Retinal pigment epithelial cell (primary cell): Measurements from ENCODE around the gene ANKS6.
A peak's percentile ranks its signal among the peaks of the same experiment; 100 is the strongest.

Experiments used
- DNase-seq: peaks from one replicate; pipeline ENCODE4 v3.0.0-alpha.2; 2010; ENCODE audit warnings: low read depth
- H3K4me3 ChIP-seq: 2 replicates; pipeline ENCODE4 v1.5.1; 2011; ENCODE audit warnings: mild to moderate bottlenecking, low read length, control low read depth, moderate library complexity
- TF ChIP-seq, protein P1 (sequence below): conservative IDR thresholded peaks from 2 replicates; pipeline ENCODE4 v1.5.1; 2011; ENCODE audit warnings: low read depth, low read length, control low read depth, inconsistent platforms

Gene ANKS6

DNA sequence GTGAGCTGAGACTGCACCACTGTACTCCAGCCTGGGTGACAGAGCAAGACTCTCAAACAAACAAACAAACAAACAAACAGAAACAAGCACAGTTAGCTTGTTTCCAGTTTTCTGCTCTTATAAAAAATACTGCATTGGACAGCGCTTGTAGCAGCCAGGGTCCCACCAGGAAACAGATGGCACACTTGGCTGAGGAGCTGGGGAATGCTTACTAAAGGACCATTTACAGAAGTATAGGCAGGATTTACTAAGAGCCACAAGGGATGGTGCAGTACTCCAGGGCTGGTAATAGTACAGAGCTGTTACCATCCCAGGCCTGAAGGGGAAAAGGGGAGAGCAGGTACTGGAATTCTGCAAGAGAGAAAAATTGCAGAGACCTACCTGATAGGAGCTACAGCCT lies 5.2 kb upstream of the ANKS6 start:
- H3K4me3 ChIP-seq: no peak overlapping the region
- DNase-seq: no peak
- TF ChIP-seq, protein P1, sequence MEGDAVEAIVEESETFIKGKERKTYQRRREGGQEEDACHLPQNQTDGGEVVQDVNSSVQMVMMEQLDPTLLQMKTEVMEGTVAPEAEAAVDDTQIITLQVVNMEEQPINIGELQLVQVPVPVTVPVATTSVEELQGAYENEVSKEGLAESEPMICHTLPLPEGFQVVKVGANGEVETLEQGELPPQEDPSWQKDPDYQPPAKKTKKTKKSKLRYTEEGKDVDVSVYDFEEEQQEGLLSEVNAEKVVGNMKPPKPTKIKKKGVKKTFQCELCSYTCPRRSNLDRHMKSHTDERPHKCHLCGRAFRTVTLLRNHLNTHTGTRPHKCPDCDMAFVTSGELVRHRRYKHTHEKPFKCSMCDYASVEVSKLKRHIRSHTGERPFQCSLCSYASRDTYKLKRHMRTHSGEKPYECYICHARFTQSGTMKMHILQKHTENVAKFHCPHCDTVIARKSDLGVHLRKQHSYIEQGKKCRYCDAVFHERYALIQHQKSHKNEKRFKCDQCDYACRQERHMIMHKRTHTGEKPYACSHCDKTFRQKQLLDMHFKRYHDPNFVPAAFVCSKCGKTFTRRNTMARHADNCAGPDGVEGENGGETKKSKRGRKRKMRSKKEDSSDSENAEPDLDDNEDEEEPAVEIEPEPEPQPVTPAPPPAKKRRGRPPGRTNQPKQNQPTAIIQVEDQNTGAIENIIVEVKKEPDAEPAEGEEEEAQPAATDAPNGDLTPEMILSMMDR: no peak

DNA sequence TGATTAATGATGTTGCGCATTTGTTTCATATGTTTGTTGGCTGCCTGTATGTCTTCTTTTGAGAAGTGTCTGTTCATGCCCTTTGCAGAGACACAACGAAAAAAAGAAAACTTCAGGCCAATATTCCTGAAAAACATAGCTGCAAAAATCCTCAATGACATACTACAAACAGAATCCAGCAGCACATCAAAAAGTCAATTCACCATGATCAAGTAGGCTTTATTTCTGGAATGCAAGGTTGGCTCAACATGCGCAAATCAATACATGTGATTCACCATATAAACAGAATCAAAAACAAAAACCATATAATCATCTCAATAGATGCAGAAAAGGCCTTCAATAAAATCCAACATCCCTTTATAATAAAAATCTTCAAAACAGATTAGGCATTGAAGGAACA lies 1.9 kb upstream of the ANKS6 start:
- no peak overlapping the region for H3K4me3 ChIP-seq
- TF ChIP-seq, protein P1: no peak
- no peak for DNase-seq

DNA sequence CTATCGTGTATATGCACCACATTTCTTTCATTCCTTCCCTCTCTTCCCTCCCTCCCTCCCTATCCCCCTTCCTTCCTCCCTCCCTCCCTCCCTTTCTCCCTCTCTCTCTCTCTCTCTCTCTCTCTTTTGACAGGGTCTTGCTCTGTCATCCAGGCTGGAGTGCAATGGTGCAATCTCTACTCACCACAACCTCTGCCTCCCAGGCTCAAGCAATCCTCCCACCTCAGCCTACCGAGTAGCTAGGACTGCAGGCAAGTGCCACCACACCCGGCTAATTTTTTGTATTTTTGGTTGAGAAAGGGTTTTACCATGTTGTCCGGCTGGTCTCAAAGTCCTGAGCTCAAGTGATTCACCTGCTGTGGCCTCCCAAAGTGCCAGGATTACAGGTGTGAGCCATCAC lies 1.1 kb upstream of the ANKS6 start:
- TF ChIP-seq, protein P1: no peak
- DNase-seq: no peak
- H3K4me3 ChIP-seq: no peak overlapping the region

DNA sequence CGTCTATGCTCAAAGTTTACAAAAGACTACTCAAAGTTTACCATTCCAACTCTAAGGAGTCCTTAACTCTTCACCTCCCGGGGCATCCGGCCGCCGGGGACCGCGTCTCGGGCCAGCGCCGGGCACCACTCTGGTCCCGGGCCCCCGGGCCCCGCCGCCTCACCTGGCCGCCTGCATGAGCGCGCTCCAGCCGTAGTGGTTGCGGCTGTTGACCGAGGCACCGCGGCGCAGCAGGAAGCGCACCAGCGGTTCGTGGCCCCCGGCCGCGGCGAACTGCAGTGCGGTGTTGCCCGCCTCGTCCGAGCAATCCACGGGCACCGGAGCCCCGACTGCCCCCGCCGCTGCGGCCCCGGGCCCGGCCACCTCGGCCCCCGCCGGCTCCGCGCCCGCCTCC lies 388 bp downstream of the ANKS6 start:
- TF ChIP-seq, protein P1: no peak
- peak overlapping the region; percentile 58 for H3K4me3 ChIP-seq
- no peak for DNase-seq

DNA sequence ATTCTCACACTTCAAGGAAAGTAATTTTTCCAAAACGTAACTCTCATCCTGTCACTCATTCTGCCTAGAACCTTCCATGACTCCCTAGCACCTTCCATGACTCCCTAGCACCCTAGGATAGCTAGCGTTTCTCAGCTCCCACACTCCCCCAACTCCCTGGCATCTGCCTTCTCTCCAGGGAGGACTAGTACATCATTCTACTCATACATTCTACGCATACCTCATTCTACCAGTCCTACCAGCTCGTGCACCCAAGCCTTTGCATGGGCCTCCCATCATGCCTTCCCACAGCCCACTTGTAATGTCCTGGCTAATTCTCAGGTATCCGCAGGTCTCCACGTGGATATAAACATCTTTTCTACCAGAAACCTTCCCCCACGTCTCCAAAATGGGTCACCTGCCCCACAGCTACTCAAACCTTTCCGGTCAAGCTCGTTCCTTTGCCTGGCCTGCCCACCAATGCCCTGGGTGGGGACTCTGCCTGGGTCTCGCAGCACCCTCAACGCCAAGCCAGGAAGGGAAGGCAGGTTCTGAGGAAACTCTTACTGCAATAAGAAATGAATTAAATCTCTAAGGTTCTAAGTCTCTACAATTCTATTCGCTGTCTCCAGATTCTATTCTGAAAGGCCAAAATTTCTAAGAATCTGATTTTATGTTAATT lies 930 bp downstream of the ANKS6 start:
- no peak for DNase-seq
- peak overlapping the region; percentile 58 for H3K4me3 ChIP-seq
- TF ChIP-seq, protein P1: no peak

DNA sequence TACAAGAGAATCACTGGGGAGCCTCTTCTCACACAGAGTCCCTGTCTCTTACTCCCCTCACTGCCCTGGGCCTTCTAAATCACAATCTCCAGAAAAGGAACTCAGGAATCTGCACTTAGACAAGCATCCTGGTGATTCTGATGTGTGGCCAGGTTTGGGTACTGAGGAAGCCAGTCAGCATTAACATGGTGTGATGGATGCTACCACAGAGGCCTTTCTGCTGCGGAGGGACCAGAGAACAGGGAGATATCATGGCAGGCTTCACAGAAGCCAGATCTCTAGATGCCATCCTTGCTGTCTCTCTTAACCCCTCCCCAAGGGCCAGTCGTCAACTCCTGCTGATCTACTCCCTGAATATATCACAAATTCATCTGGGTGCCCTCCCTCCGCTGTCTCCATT lies 1.6 kb downstream of the ANKS6 start:
- DNase-seq: no peak
- TF ChIP-seq, protein P1: no peak
- no peak overlapping the region for H3K4me3 ChIP-seq

DNA sequence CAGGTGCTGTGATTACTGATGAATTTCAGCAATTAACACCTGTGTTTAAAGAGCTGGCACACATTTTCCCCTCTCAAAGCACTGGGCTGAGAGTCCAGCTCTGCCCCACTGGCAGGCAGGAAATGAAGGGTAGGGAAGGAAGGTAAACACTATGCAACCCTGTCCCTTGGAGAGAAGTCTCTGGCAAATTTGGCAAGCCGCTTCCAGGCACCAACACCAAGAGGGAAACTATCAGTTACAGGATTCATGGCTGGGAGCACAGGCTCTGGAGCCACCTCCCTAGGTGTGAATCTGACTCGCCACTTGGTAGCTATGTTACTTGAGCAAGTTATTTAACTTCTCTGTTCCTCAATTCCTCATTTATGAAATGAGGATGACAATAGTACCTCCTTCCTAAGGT lies 3.3 kb downstream of the ANKS6 start:
- no peak for DNase-seq
- no peak overlapping the region for H3K4me3 ChIP-seq
- TF ChIP-seq, protein P1: no peak
